ENCODE results near the gene AURKB.

GRCh38 chr17:8162233-8162996 lies 48.0 kb downstream of the AURKB start, which contains the start of gene VAMP2:
- TF ChIP-seq CTCF (IDR thresholded peaks at IDR 0.05) (no peak), POLR2A (IDR thresholded peaks at IDR 0.05) (peak in 1 of 2 donors; percentile 58)
